ENCODE results near the gene NPAT.

NPAT gene

GRCh38 chr11:108203075-108203474, 19.4 kb downstream of the NPAT start:
- no peak overlapping the region for H3K4me3 ChIP-seq (ENCODE audit: low read depth in 1 of 2, low read length in 1 of 2)
- peaks cover 28 to 33% of the 10 kb centered on the region in 2 experiments for H3K4me1 ChIP-seq (ENCODE audit: control insufficient read depth in 1 of 2, insufficient read depth in 1 of 2, low read depth in 1 of 2, low read length in 1 of 2)
- no peak for TF ChIP-seq CTCF (IDR thresholded peaks at IDR 0.05)
- no peaks in the 10 kb centered on the region for H3K27me3 ChIP-seq
- no peaks in the 10 kb centered on the region for H3K9me3 ChIP-seq
- peaks cover 19% of the 10 kb centered on the region for H3K36me3 ChIP-seq
- no peak overlapping the region for H3K27ac ChIP-seq

- H3K9me3 ChIP-seq = no peaks in the 10 kb centered on the region
- no peaks in the 10 kb centered on the region for H3K27me3 ChIP-seq
- H3K4me3 ChIP-seq (ENCODE audit: low read depth in 1 of 2, low read length in 1 of 2) = peak overlapping the region; percentile 10 to 33
- peaks cover 16% of the 10 kb centered on the region for H3K36me3 ChIP-seq
- peaks cover 28 to 33% of the 10 kb centered on the region in 2 experiments for H3K4me1 ChIP-seq (ENCODE audit: control insufficient read depth in 1 of 2, insufficient read depth in 1 of 2, low read depth in 1 of 2, low read length in 1 of 2)
- peak; percentile 12 for TF ChIP-seq CTCF (IDR thresholded peaks at IDR 0.05)
- peak overlapping the region; percentile 92 for H3K27ac ChIP-seq
These were observed 22.8 kb downstream of the NPAT start for GRCh38 chr11:108199446-108200321.

GRCh38 chr11:108198833-108199232, 23.6 kb downstream of the NPAT start:
- Histone ChIP-seq H3K36me3 (peaks cover 21% of the 10 kb centered on the region), H3K4me3 (ENCODE audit: low read depth in 1 of 2, low read length in 1 of 2) (no peak overlapping the region)

GRCh38 chr11:108197351-108197750, 25.1 kb downstream of the NPAT start:
- no peaks in the 10 kb centered on the region for H3K27me3 ChIP-seq
- no peak for TF ChIP-seq CTCF (IDR thresholded peaks at IDR 0.05)

More at GRCh38 chr11:108198833-108199232, 23.6 kb downstream of the NPAT start:
- Histone ChIP-seq H3K4me1 (ENCODE audit: control insufficient read depth in 1 of 2, insufficient read depth in 1 of 2, low read depth in 1 of 2, low read length in 1 of 2) (peaks cover 28 to 33% of the 10 kb centered on the region in 2 experiments), H3K9me3 (no peaks in the 10 kb centered on the region), H3K27ac (peak overlapping the region; percentile 92), H3K27me3 (no peaks in the 10 kb centered on the region)
- TF ChIP-seq CTCF (IDR thresholded peaks at IDR 0.05) = no peak

GRCh38 chr11:108196901-108197300, 25.5 kb downstream of the NPAT start:
- no peak overlapping the region for H3K27ac ChIP-seq
- H3K36me3 ChIP-seq = peaks cover 36% of the 10 kb centered on the region
- peaks cover 28 to 33% of the 10 kb centered on the region in 2 experiments for H3K4me1 ChIP-seq (ENCODE audit: control insufficient read depth in 1 of 2, insufficient read depth in 1 of 2, low read depth in 1 of 2, low read length in 1 of 2)
- H3K9me3 ChIP-seq = no peaks in the 10 kb centered on the region
- no peaks in the 10 kb centered on the region for H3K27me3 ChIP-seq
- no peak overlapping the region for H3K4me3 ChIP-seq (ENCODE audit: low read depth in 1 of 2, low read length in 1 of 2)
- TF ChIP-seq CTCF (IDR thresholded peaks at IDR 0.05) = no peak

More at GRCh38 chr11:108197351-108197750, 25.1 kb downstream of the NPAT start:
- no peak overlapping the region for H3K27ac ChIP-seq
- no peaks in the 10 kb centered on the region for H3K9me3 ChIP-seq
- peaks cover 28 to 33% of the 10 kb centered on the region in 2 experiments for H3K4me1 ChIP-seq (ENCODE audit: control insufficient read depth in 1 of 2, insufficient read depth in 1 of 2, low read depth in 1 of 2, low read length in 1 of 2)
- H3K36me3 ChIP-seq = peaks cover 32% of the 10 kb centered on the region
- H3K4me3 ChIP-seq (ENCODE audit: low read depth in 1 of 2, low read length in 1 of 2) = no peak overlapping the region
